IMR-90 (cell line): ENCODE results near the gene FLT1. TPM values are rescaled to one million over a fixed set of nuclear protein-coding genes. Genes with fewer than 3 reads are reported as not detected.

Experiments used
- ATAC-seq: fragments of 200-7000 bp; cut with Tn5 transposase; 2 replicates; pipeline ENCODE4 v1.9.1; 2020; ENCODE audit warnings: low read depth, mild to moderate bottlenecking, moderate library complexity
- BruUV-seq: library from RNA; stranded (reverse); fragments of 400-500 nt; replicated peaks from 2 replicates; lab custom pipeline; 2021; lab: Mats Ljungman, UMichigan
- CTCF ChIA-PET: fragments of 300-600 bp; formaldehyde crosslinking; extraction: SDS; loops from one replicate; lab custom pipeline; 2021; ENCODE audit warnings: antibody characterized with exemption; lab: Yijun Ruan, JAX
- POLR2A ChIA-PET: fragments of 300-600 bp; sonication (Branson Sonifier 250); formaldehyde crosslinking; loops from one replicate; lab custom pipeline; 2022; ENCODE audit warnings: antibody characterized with exemption; ENCODE audit not compliant: unreplicated experiment; lab: Charles Lee
- DNase-seq: peaks from one replicate; pipeline ENCODE4 v3.0.0; 2013
- H2AFZ ChIP-seq: replicated peaks from 2 replicates; pipeline ENCODE3; 2013; ENCODE audit warnings: low read length, mild to moderate bottlenecking; ENCODE audit not compliant: poor library complexity
- H2AK5ac ChIP-seq: 2 replicates; pipeline ENCODE4 v1.6.1; 2013; ENCODE audit warnings: low read depth, low read length, inconsistent platforms
- H2AK9ac ChIP-seq: replicated peaks from 2 replicates; pipeline ENCODE3; 2013; ENCODE audit warnings: mild to moderate bottlenecking, low read depth, low read length, moderate library complexity; ENCODE audit not compliant: poor library complexity
- H2BK120ac ChIP-seq: 2 replicates; pipeline ENCODE4 v1.6.1; 2013; ENCODE audit warnings: low read depth, low read length, inconsistent platforms
- H2BK15ac ChIP-seq: 3 replicates; pipeline ENCODE4 v1.6.1; 2013; ENCODE audit warnings: low read depth, low read length, inconsistent platforms
- H2BK20ac ChIP-seq: 2 replicates; pipeline ENCODE4 v1.6.1; 2013; ENCODE audit warnings: low read depth, mild to moderate bottlenecking, inconsistent platforms, low read length, moderate library complexity
- H2BK5ac ChIP-seq: 2 replicates; pipeline ENCODE4 v1.6.1; 2013; ENCODE audit warnings: mild to moderate bottlenecking, low read depth, low read length, inconsistent platforms; ENCODE audit not compliant: poor library complexity, severe bottlenecking
- H3K14ac ChIP-seq: replicated peaks from 2 replicates; pipeline ENCODE4 v1.6.1; 2013; ENCODE audit warnings: low read depth, low read length, inconsistent platforms
- H3K18ac ChIP-seq: 2 replicates; pipeline ENCODE4 v1.6.1; 2013; ENCODE audit warnings: low read depth, low read length, control low read depth
- H3K23ac ChIP-seq: 2 replicates; pipeline ENCODE4 v1.6.1; 2013; ENCODE audit warnings: low read depth, low read length, inconsistent platforms
- H3K27ac ChIP-seq: 2 replicates; pipeline ENCODE4 v1.5.1; 2013; ENCODE audit warnings: mild to moderate bottlenecking, control low read depth, low read length; ENCODE audit not compliant: insufficient read depth
- H3K27me3 ChIP-seq: 2 replicates; pipeline ENCODE4 v1.6.1; 2013; ENCODE audit warnings: low read length; ENCODE audit not compliant: control insufficient read depth, insufficient read depth
- H3K36me3 ChIP-seq: 2 replicates; pipeline ENCODE4 v1.6.1; 2013; ENCODE audit warnings: low read length, mixed read lengths; ENCODE audit not compliant: control insufficient read depth, insufficient read depth
- H3K4ac ChIP-seq: 2 replicates; pipeline ENCODE4 v1.6.1; 2013; ENCODE audit warnings: low read depth, low read length, inconsistent platforms
- H3K4me1 ChIP-seq: 2 replicates; pipeline ENCODE4 v1.6.1; 2013; ENCODE audit warnings: low read length, mixed read lengths; ENCODE audit not compliant: control insufficient read depth, insufficient read depth
- H3K4me2 ChIP-seq: 2 replicates; pipeline ENCODE4 v1.6.1; 2013; ENCODE audit warnings: low read depth, mild to moderate bottlenecking, control low read depth, low read length, moderate library complexity
- H3K4me3 ChIP-seq: 2 replicates; pipeline ENCODE4 v1.5.1; 2013; ENCODE audit warnings: low read depth, mild to moderate bottlenecking, control low read depth, low read length, moderate library complexity; ENCODE audit not compliant: insufficient read depth
- H3K56ac ChIP-seq: 2 replicates; pipeline ENCODE4 v1.6.1; 2013; ENCODE audit warnings: low read length, inconsistent platforms; ENCODE audit not compliant: insufficient read depth; ENCODE audit errors: extremely low read depth
- H3K79me1 ChIP-seq, 2 experiments: 2 replicates each; pipeline ENCODE4 v1.6.1; 2013; ENCODE audit warnings: low read length in 2 of 2, inconsistent platforms in 1 of 2, low read depth in 1 of 2
- H3K9ac ChIP-seq: 2 replicates; pipeline ENCODE4 v1.6.1; 2013; ENCODE audit warnings: low read depth, low read length, control low read depth
- H3K9me1 ChIP-seq: 2 replicates; pipeline ENCODE4 v1.6.1; 2013; ENCODE audit warnings: low read length, inconsistent platforms; ENCODE audit not compliant: insufficient read depth
- H3K9me3 ChIP-seq: 2 replicates; pipeline ENCODE4 v1.6.1; 2013; ENCODE audit warnings: low read length; ENCODE audit not compliant: control insufficient read depth, insufficient read depth
- H4K20me1 ChIP-seq: 2 replicates; pipeline ENCODE4 v1.6.1; 2013; ENCODE audit warnings: low read length, inconsistent platforms; ENCODE audit not compliant: insufficient read depth
- H4K5ac ChIP-seq: 2 replicates; pipeline ENCODE4 v1.6.1; 2013; ENCODE audit warnings: mild to moderate bottlenecking, low read depth, low read length, control low read depth
- H4K8ac ChIP-seq, 2 experiments: 2 replicates each; pipeline ENCODE4 v1.6.1; 2013; ENCODE audit warnings: low read depth in 2 of 2, low read length in 2 of 2, control low read depth in 1 of 2, inconsistent platforms in 1 of 2
- H4K91ac ChIP-seq: 2 replicates; pipeline ENCODE4 v1.6.1; 2013; ENCODE audit warnings: low read depth, low read length, inconsistent platforms; ENCODE audit not compliant: insufficient read depth
- BHLHE40 ChIP-seq: fragments of 150-350 bp; IDR thresholded peaks from 2 replicates; pipeline ENCODE4 v1.6.1; 2016; ENCODE audit warnings: mild to moderate bottlenecking, low read depth, low read length
- CHD1 ChIP-seq: IDR thresholded peaks from 2 replicates; pipeline ENCODE4 v1.6.1; 2012; ENCODE audit warnings: low read depth, low read length, improper control_type of control experiment
- CTCF ChIP-seq: conservative IDR thresholded peaks from 2 replicates; pipeline ENCODE4 v1.5.1; 2012; ENCODE audit warnings: mild to moderate bottlenecking, low read depth, low read length, improper control_type of control experiment
- MAFK ChIP-seq: IDR thresholded peaks from 2 replicates; pipeline ENCODE4 v1.6.1; 2012; ENCODE audit warnings: low read depth, low read length, improper control_type of control experiment
- NFE2L2 ChIP-seq: fragments of 150-350 bp; IDR thresholded peaks from 2 replicates; pipeline ENCODE4 v1.6.1; 2016; ENCODE audit warnings: low read depth, mild to moderate bottlenecking, low read length
- RCOR1 ChIP-seq: IDR thresholded peaks from 2 replicates; pipeline ENCODE4 v1.6.1; 2012; ENCODE audit warnings: mild to moderate bottlenecking, low read length, improper control_type of control experiment; ENCODE audit not compliant: insufficient replicate concordance
- SMC3 ChIP-seq: fragments of 150-350 bp; IDR thresholded peaks from 2 replicates; pipeline ENCODE4 v1.6.1; 2016; ENCODE audit warnings: low read depth, mild to moderate bottlenecking, antibody characterized with exemption, low read length, moderate library complexity
- WGBS, 2 experiments: methylation state at CpG; one replicate each; pipeline versions ENCODE4 v1.1.5 to v1.1.7; 2013; ENCODE audit warnings: missing lambda C conversion rate in 2 of 2; ENCODE audit not compliant: insufficient read length in 1 of 2; ENCODE audit errors: extremely low coverage in 2 of 2; 5-methylcytosine and 5-hydroxymethylcytosine counted together
- dilution Hi-C: fragments of 300-500 bp; cut with HindIII; formaldehyde crosslinking; loops from one replicate; pipeline ENCODE4 v1.14.3; 2018; ENCODE audit warnings: low sequenced_read_pairs; ENCODE audit not compliant: unreplicated experiment
- in situ Hi-C: fragments of 300-500 bp; cut with MboI; formaldehyde crosslinking; loops from 3 replicates; pipeline ENCODE4 v1.14.3; 2019; ENCODE audit warnings: low sequenced_read_pairs, inconsistent platforms, mixed read lengths
- intact Hi-C: fragments of 100-400 bp; cut with micrococcal nuclease; formaldehyde crosslinking; loops from 2 replicates; pipeline ENCODE4 v1.10.0; 2022
- polyA plus RNA-seq, 3 experiments: library from polyadenylated mRNA; depleted of rRNA; stranded (reverse); fragments of >200 nt; gene quantifications; 2 replicates each; pipeline ENCODE4 v1.2.3, GENCODE V29; 2012; ENCODE audit warnings: low replicate concordance in 1 of 3
- total RNA-seq: library from RNA; depleted of rRNA; stranded (reverse); fragments of >200 nt; gene quantifications from 2 replicates; pipeline ENCODE4 v1.2.3, GENCODE V29; 2012

Gene FLT1
- total and polyA plus RNA-seq, 2 of the 4 experiments (the other 2 are of a cell fraction) = 4.5 to 10.4 TPM

GRCh38 chr13:28349371-28349770 lies 145.6 kb downstream of the FLT1 start:
- Histone ChIP-seq H3K4me2 (no peak overlapping the region), H2AK5ac (no peak overlapping the region), H2BK15ac (no peak overlapping the region), H3K27ac (no peak overlapping the region), H3K23ac (no peak overlapping the region), H3K56ac (no peak overlapping the region), H2BK5ac (no peak overlapping the region), H2BK120ac (no peak overlapping the region), H2BK20ac (no peak overlapping the region), H3K4ac (no peak overlapping the region), H3K14ac (no peak overlapping the region), H2AFZ (no peak overlapping the region), H2AK9ac (no peak overlapping the region), H3K36me3 (no peaks in the 10 kb centered on the region), H4K91ac (no peak overlapping the region), H3K79me1 (no peaks in the 10 kb centered on the region), H4K8ac (no peak overlapping the region), H3K9me3 (no peaks in the 10 kb centered on the region), H3K18ac (no peak overlapping the region), H3K27me3 (no peaks in the 10 kb centered on the region), H3K4me1 (peaks cover 6% of the 10 kb centered on the region), H4K5ac (no peak overlapping the region), H4K20me1 (no peaks in the 10 kb centered on the region), H3K4me3 (no peak overlapping the region), H3K9ac (no peak overlapping the region), H3K9me1 (0 out of 2 replicates have a peak, but pooled peaks cover under 1% of the 10 kb centered on the region)
- POLR2A ChIA-PET = no interaction called here
- CTCF ChIA-PET = interaction anchor here (0.6 kb wide), 1 partner anchor 20 kb away, joined by 4 read pairs; no protein-coding TSS in a partner anchor
- ATAC-seq (no peak), DNase-seq (no peak)
- dilution Hi-C loops = no loop called here
- WGBS, 2 experiments = no CpG with 5 or more reads among the region's 6 CpGs
- intact Hi-C loops = no loop called here
- BruUV-seq = no TSS peak
- TF ChIP-seq RCOR1 = no peak
- TF ChIP-seq NFE2L2 = no peak
- no peak for TF ChIP-seq CTCF
- TF ChIP-seq SMC3 = no peak
- TF ChIP-seq CHD1 = no peak
- TF ChIP-seq MAFK = no peak
- no peak for TF ChIP-seq BHLHE40
- in situ Hi-C loops = no loop called here
